ENCODE data around the gene RARS1.

DNA sequence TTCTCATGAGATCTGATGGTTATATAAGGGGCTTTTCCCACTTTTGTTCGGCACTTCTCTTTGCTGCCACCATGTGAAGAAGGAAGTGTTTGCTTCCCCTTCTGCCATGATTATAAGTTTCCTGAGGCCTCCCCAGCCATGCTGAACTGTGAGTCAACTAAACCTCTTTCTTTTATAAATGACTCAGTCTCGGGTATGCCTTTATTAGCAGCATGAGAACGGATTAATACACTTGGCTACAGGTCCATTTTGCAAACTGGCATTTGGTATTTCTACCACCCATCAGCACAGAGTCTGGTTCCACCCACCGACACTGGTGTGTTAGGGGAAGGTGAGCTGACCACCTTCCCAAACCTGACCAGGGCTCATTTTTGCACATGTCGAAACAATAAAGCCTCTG, 47.9 kb upstream of the RARS1 start:
- TF ChIP-seq, protein P1, sequence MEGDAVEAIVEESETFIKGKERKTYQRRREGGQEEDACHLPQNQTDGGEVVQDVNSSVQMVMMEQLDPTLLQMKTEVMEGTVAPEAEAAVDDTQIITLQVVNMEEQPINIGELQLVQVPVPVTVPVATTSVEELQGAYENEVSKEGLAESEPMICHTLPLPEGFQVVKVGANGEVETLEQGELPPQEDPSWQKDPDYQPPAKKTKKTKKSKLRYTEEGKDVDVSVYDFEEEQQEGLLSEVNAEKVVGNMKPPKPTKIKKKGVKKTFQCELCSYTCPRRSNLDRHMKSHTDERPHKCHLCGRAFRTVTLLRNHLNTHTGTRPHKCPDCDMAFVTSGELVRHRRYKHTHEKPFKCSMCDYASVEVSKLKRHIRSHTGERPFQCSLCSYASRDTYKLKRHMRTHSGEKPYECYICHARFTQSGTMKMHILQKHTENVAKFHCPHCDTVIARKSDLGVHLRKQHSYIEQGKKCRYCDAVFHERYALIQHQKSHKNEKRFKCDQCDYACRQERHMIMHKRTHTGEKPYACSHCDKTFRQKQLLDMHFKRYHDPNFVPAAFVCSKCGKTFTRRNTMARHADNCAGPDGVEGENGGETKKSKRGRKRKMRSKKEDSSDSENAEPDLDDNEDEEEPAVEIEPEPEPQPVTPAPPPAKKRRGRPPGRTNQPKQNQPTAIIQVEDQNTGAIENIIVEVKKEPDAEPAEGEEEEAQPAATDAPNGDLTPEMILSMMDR (IDR thresholded peaks at IDR 0.05; ENCODE audit: borderline replicate concordance, extremely low read depth, low read length, poor library complexity, severe bottlenecking): no peak
- TF ChIP-seq EZH2 (IDR thresholded peaks at IDR 0.05; ENCODE audit: borderline replicate concordance, low read depth, low read length, severe bottlenecking): no peak
